GM12878 (cell line): ENCODE measurements around the gene KATNBL1. TPM values are rescaled to one million over a fixed set of nuclear protein-coding genes. Genes with fewer than 3 reads are reported as not detected.

Source experiments
- ATAC-seq: fragments of 200-7000 bp; cut with Tn5 transposase; 3 replicates; pipeline ENCODE4 v1.9.1; 2020; ENCODE audit warnings: mild to moderate bottlenecking, moderate library complexity
- BruUV-seq: library from RNA; stranded (reverse); fragments of 400-500 nt; replicated peaks from 2 replicates; lab custom pipeline; 2021; lab: Mats Ljungman, UMichigan
- CTCF ChIA-PET: fragments of 300-600 bp; sonication (Branson Sonifier 250); formaldehyde crosslinking; extraction: SDS; loops from one replicate; lab custom pipeline; 2021; ENCODE audit warnings: inconsistent platforms; lab: Yijun Ruan, JAX
- POLR2A ChIA-PET: fragments of 350-600 bp; formaldehyde crosslinking; extraction: SDS; loops from one replicate; lab custom pipeline; 2021; ENCODE audit warnings: inconsistent platforms; lab: Charles Lee
- RAD21 ChIA-PET: fragments of 300-600 bp; sonication (Branson Sonifier 250); formaldehyde crosslinking; loops from one replicate; lab custom pipeline; 2023; ENCODE audit warnings: antibody characterized with exemption; ENCODE audit not compliant: unreplicated experiment; lab: Charles Lee
- SMC1A ChIA-PET: fragments of 300-600 bp; sonication (Branson Sonifier 250); formaldehyde crosslinking; loops from one replicate; lab custom pipeline; 2023; ENCODE audit not compliant: unreplicated experiment, uncharacterized antibody; lab: Charles Lee
- DNase-seq: peaks from one replicate; pipeline ENCODE4 v3.0.0-alpha.2; 2011; ENCODE audit warnings: low read depth, low spot score
- FAIRE-seq: peaks from 3 replicates; lab custom pipeline; 2011; peaks lifted over from hg19 to GRCh38; lab: Jason Lieb, UNC
- H2AFZ ChIP-seq: 2 replicates; pipeline ENCODE4 v1.6.0; 2011; ENCODE audit warnings: low read depth, low read length, control low read depth; ENCODE audit not compliant: control insufficient read depth
- H3K27ac ChIP-seq: 2 replicates; pipeline ENCODE4 v1.5.1; 2011; ENCODE audit warnings: control low read depth; ENCODE audit not compliant: control insufficient read depth, insufficient read depth
- H3K27me3 ChIP-seq, 2 experiments: replicated peaks in 1 of 2; 2 replicates each; pipeline versions ENCODE4 v1.6.0 to v1.6.1; 2011; ENCODE audit warnings: low read length in 1 of 2; ENCODE audit not compliant: control insufficient read depth in 2 of 2, insufficient read depth in 2 of 2
- H3K36me3 ChIP-seq, 2 experiments: 2 replicates each; pipeline ENCODE4 v1.5.1; 2011; ENCODE audit warnings: low read length in 1 of 2; ENCODE audit not compliant: control insufficient read depth in 2 of 2, insufficient read depth in 2 of 2
- H3K4me1 ChIP-seq: 2 replicates; pipeline ENCODE4 v1.6.1; 2011; ENCODE audit warnings: mild to moderate bottlenecking, low read length, moderate library complexity, mixed read lengths; ENCODE audit not compliant: control insufficient read depth, insufficient read depth
- H3K4me2 ChIP-seq: 2 replicates; pipeline ENCODE4 v1.6.0; 2011; ENCODE audit warnings: control low read depth; ENCODE audit not compliant: control insufficient read depth, insufficient read depth
- H3K4me3 ChIP-seq: fragments of 200-600 bp; sonication (generic); 2 replicates; pipeline ENCODE4 v1.5.1; 2016
- H3K79me2 ChIP-seq: 2 replicates; pipeline ENCODE4 v1.6.0; 2011; ENCODE audit warnings: low read length; ENCODE audit not compliant: control insufficient read depth, insufficient read depth
- H3K9ac ChIP-seq: 2 replicates; pipeline ENCODE4 v1.8.0; 2011; ENCODE audit warnings: low read length, control low read depth, mixed read lengths; ENCODE audit not compliant: control insufficient read depth, insufficient read depth
- H3K9me3 ChIP-seq: replicated peaks from 3 replicates; pipeline ENCODE4 v1.5.1; 2011; ENCODE audit warnings: mild to moderate bottlenecking, low read length; ENCODE audit not compliant: control insufficient read depth, insufficient read depth
- H4K20me1 ChIP-seq: 2 replicates; pipeline ENCODE4 v1.6.0; 2011; ENCODE audit not compliant: control insufficient read depth, insufficient read depth
- CUX1 ChIP-seq: IDR thresholded peaks from 2 replicates; pipeline ENCODE4 v1.6.1; 2012; ENCODE audit warnings: improper control_type of control experiment, low read depth, low read length; ENCODE audit not compliant: insufficient replicate concordance
- EGR1 ChIP-seq, 2 experiments: IDR thresholded peaks; 1 replicate in 1 of 2; 2 replicates in 1 of 2; pipeline ENCODE4 v1.6.1; 2011 to 2012; ENCODE audit warnings: low read depth in 2 of 2, low read length in 2 of 2, borderline replicate concordance in 1 of 2, mild to moderate bottlenecking in 1 of 2, moderate library complexity in 1 of 2
- FOXK2 ChIP-seq: fragments of 450-650 bp; IDR thresholded peaks from 2 replicates; pipeline ENCODE4 v1.6.1; 2017; ENCODE audit warnings: mild to moderate bottlenecking, moderate library complexity
- SIN3A ChIP-seq: IDR thresholded peaks from 2 replicates; pipeline ENCODE4 v1.6.1; 2012; ENCODE audit warnings: low read depth, low read length, improper control_type of control experiment
- SP1 ChIP-seq: IDR thresholded peaks from one replicate; pipeline ENCODE4 v1.6.1; 2011; ENCODE audit warnings: low read depth, low read length
- WGBS: methylation state at CpG from one replicate; pipeline ENCODE4 v1.1.6; 2016; ENCODE audit warnings: low lambda C conversion rate; ENCODE audit not compliant: insufficient replicate concordance, insufficient coverage; ENCODE audit errors: missing lambda C conversion rate; 5-methylcytosine and 5-hydroxymethylcytosine counted together
- in situ Hi-C: fragments of 300-500 bp; cut with MboI; formaldehyde crosslinking; loops from 9 replicates; pipeline ENCODE4 v1.14.3; 2018; ENCODE audit warnings: mixed read lengths
- intact Hi-C: fragments of 100-400 bp; cut with micrococcal nuclease; formaldehyde crosslinking; loops from one replicate; pipeline ENCODE4 v1.14.2; 2022; ENCODE audit not compliant: unreplicated experiment
- polyA plus RNA-seq, 11 experiments: library from polyadenylated mRNA; depleted of rRNA in 4 of 11; unstranded in 6 of 11; stranded (reverse) in 5 of 11; fragments of >200 nt; fragmentation: Nextera tagmentation in 4 of 11; fragmentation: Illumina TruSeq in 1 of 11; extraction: Ambion mirVana in 4 of 11; extraction: Trizol in 1 of 11; gene quantifications; 1 replicate in 1 of 11; 2 replicates in 10 of 11; pipeline versions ENCODE4 v1.2.1 to v1.2.3, GENCODE V29; 2011 to 2016; ENCODE audit warnings: inconsistent platforms in 2 of 11, missing spikeins in 2 of 11, low read depth in 1 of 11
- total RNA-seq, 4 experiments: library from RNA; depleted of rRNA in 3 of 4; stranded (reverse); fragments of >200 nt in 3 of 4; fragmentation: Illumina TruSeq in 1 of 4; extraction: Trizol in 1 of 4; gene quantifications; 2 replicates each; pipeline versions ENCODE4 v1.2.1 to v1.2.3, GENCODE V29; 2013 to 2021

The KATNBL1 gene
- total and polyA plus RNA-seq, 10 of the 15 experiments (the other 5 are each of a cell fraction or from before 2014, with no cell fraction given): 7.8 to 58.8 (median 30.1) TPM

GRCh38 chr15:34099914-34100313, 110.0 kb downstream of the KATNBL1 start:
- Histone ChIP-seq H3K4me1 (0 out of 2 replicates have a peak, but pooled peaks cover 4% of the 10 kb centered on the region), H2AFZ (no peak overlapping the region), H3K9ac (no peak overlapping the region), H3K79me2 (peaks cover 55% of the 10 kb centered on the region), H3K27ac (no peak overlapping the region), H3K27me3 (no peaks in the 10 kb centered on the region), H3K36me3 (0 out of 4 replicates have a peak, but pooled peaks cover 0 to 3% of the 10 kb centered on the region in 2 experiments), H3K4me2 (peak overlapping the region; percentile 35; the same call in 1 of the 2 replicates), H3K4me3 (peak overlapping the region; percentile 92), H3K9me3 (no peaks in the 10 kb centered on the region), H4K20me1 (no peaks in the 10 kb centered on the region)
- in situ Hi-C loops (loop anchor here (5.0 kb wide), 1 partner anchor 117 kb away; no protein-coding TSS in a partner anchor), intact Hi-C loops (loop anchor here (5.0 to 10.0 kb wide), 2 partner anchors 267 to 485 kb away; partner anchors contain the start of genes GOLGA8B and LPCAT4)
- no peak for TF ChIP-seq SIN3A
- TF ChIP-seq CUX1: no peak
- TF ChIP-seq SP1: no peak
- no peak for TF ChIP-seq FOXK2
- no peak for TF ChIP-seq EGR1 (IDR thresholded peaks at IDR 0.05; ENCODE audit: borderline replicate concordance in 1 of 2, low read depth in 2 of 2, low read length in 2 of 2)
- DNase-seq (no peak), FAIRE-seq (no peak), ATAC-seq (no peak)
- ChIA-PET CTCF (interaction anchor here (0.9 to 1.1 kb wide), 5 partner anchors 10 to 488 kb away, joined by 3 to 4 read pairs (median 3); no protein-coding TSS in a partner anchor), POLR2A (interaction anchor here (0.6 to 1.2 kb wide), 4 partner anchors 12 to 125 kb away, joined by 3 read pairs; partner anchors contain the start of gene KATNBL1), SMC1A (interaction anchor here (0.7 to 1.0 kb wide), 3 partner anchors 24 to 267 kb away, joined by 3 to 6 read pairs (median 3); partner anchors contain the start of genes KATNBL1 and LPCAT4), RAD21 (interaction anchor here (1.5 kb wide), 1 partner anchor 110 kb away, joined by 5 read pairs; the partner anchor contains the start of gene KATNBL1)
- WGBS: 98% methylated on average over 5 of the region's 5 CpGs
- no TSS peak for BruUV-seq

Other genes with a start within 250 kb of the KATNBL1 start
Only the 7 nearest of the 10 such genes appear.
- 25.6 and 27.6 TPM in 2 replicates for gene EMC7, start 108.2 kb downstream of the KATNBL1 start, total RNA-seq (2014; rRNA removed)
- 30.5 and 31.6 TPM in 2 replicates for gene EMC7, start 108.2 kb downstream of the KATNBL1 start, total RNA-seq (2014; rRNA removed; fragmentation: Illumina TruSeq; extraction: Trizol)
- gene EMC7, start 108.2 kb downstream of the KATNBL1 start, total RNA-seq (2021): 39.6 and 43.3 TPM in 2 replicates
- gene EMC7, start 108.2 kb downstream of the KATNBL1 start, polyA plus RNA-seq (2011; rRNA removed): 55.5 and 67.3 TPM in 2 replicates
- 54.3 and 57.8 TPM in 2 replicates for gene EMC7, start 108.2 kb downstream of the KATNBL1 start, polyA plus RNA-seq (2014; fragmentation: Illumina TruSeq; extraction: Trizol)
- gene EMC7, start 108.2 kb downstream of the KATNBL1 start, polyA plus RNA-seq (2014; fragmentation: Nextera tagmentation; extraction: Ambion mirVana): 10 to 100 TPM; 16.5 to 49.3 TPM
- gene EMC7, start 108.2 kb downstream of the KATNBL1 start, polyA plus RNA-seq (2014; rRNA removed): 40.7 and 44.9 TPM in 2 replicates
- 10 to 100 TPM; 88.0 to 88.9 TPM for gene EMC7, start 108.2 kb downstream of the KATNBL1 start, polyA plus RNA-seq (2016; fragmentation: Nextera tagmentation; extraction: Ambion mirVana)
- 3.1 TPM in 2 replicates for gene PGBD4, start 108.0 kb downstream of the KATNBL1 start, total RNA-seq (2014; rRNA removed)
- 3.3 and 3.6 TPM in 2 replicates for gene PGBD4, start 108.0 kb downstream of the KATNBL1 start, total RNA-seq (2014; rRNA removed; fragmentation: Illumina TruSeq; extraction: Trizol)
- 2.3 and 2.4 TPM in 2 replicates for gene PGBD4, start 108.0 kb downstream of the KATNBL1 start, total RNA-seq (2021)
- 5.8 and 8.2 TPM in 2 replicates for gene PGBD4, start 108.0 kb downstream of the KATNBL1 start, polyA plus RNA-seq (2011; rRNA removed)
- 3.7 and 4.7 TPM in 2 replicates for gene PGBD4, start 108.0 kb downstream of the KATNBL1 start, polyA plus RNA-seq (2014; fragmentation: Illumina TruSeq; extraction: Trizol)
- gene PGBD4, start 108.0 kb downstream of the KATNBL1 start, polyA plus RNA-seq (2014; fragmentation: Nextera tagmentation; extraction: Ambion mirVana): 1 to 10 TPM; 1.2 to 1.6 TPM
- gene PGBD4, start 108.0 kb downstream of the KATNBL1 start, polyA plus RNA-seq (2014; rRNA removed): 2.6 and 3.7 TPM in 2 replicates
- gene PGBD4, start 108.0 kb downstream of the KATNBL1 start, polyA plus RNA-seq (2016; fragmentation: Nextera tagmentation; extraction: Ambion mirVana): 1 to 10 TPM; 1.5 TPM
- 115 and 118 TPM in 2 replicates for gene EMC4, start 14.9 kb upstream of the KATNBL1 start, total RNA-seq (2014; rRNA removed)
- 77.3 and 79.3 TPM in 2 replicates for gene EMC4, start 14.9 kb upstream of the KATNBL1 start, total RNA-seq (2014; rRNA removed; fragmentation: Illumina TruSeq; extraction: Trizol)
- gene EMC4, start 14.9 kb upstream of the KATNBL1 start, total RNA-seq (2021): 71.9 and 76.0 TPM in 2 replicates
- gene EMC4, start 14.9 kb upstream of the KATNBL1 start, polyA plus RNA-seq (2011; rRNA removed): 51.9 and 68.5 TPM in 2 replicates
- 85.6 and 93.9 TPM in 2 replicates for gene EMC4, start 14.9 kb upstream of the KATNBL1 start, polyA plus RNA-seq (2014; fragmentation: Illumina TruSeq; extraction: Trizol)
- 10 to 100 TPM; 37.0 to 63.8 TPM for gene EMC4, start 14.9 kb upstream of the KATNBL1 start, polyA plus RNA-seq (2014; fragmentation: Nextera tagmentation; extraction: Ambion mirVana)
- gene EMC4, start 14.9 kb upstream of the KATNBL1 start, polyA plus RNA-seq (2014; rRNA removed): 123 and 139 TPM in 2 replicates
- 100 to 1,000 TPM; 157 to 169 TPM for gene EMC4, start 14.9 kb upstream of the KATNBL1 start, polyA plus RNA-seq (2016; fragmentation: Nextera tagmentation; extraction: Ambion mirVana)
- 32.9 and 34.3 TPM in 2 replicates for gene SLC12A6, start 127.7 kb upstream of the KATNBL1 start, total RNA-seq (2014; rRNA removed)
- 34.2 and 34.9 TPM in 2 replicates for gene SLC12A6, start 127.7 kb upstream of the KATNBL1 start, total RNA-seq (2014; rRNA removed; fragmentation: Illumina TruSeq; extraction: Trizol)
- 33.2 and 36.3 TPM in 2 replicates for gene SLC12A6, start 127.7 kb upstream of the KATNBL1 start, total RNA-seq (2021)
- gene SLC12A6, start 127.7 kb upstream of the KATNBL1 start, polyA plus RNA-seq (2011; rRNA removed): 94.4 and 94.8 TPM in 2 replicates
- 52.3 and 61.7 TPM in 2 replicates for gene SLC12A6, start 127.7 kb upstream of the KATNBL1 start, polyA plus RNA-seq (2014; fragmentation: Illumina TruSeq; extraction: Trizol)
- 1 to 10 TPM; 4.7 to 4.8 TPM for gene SLC12A6, start 127.7 kb upstream of the KATNBL1 start, polyA plus RNA-seq (2014; fragmentation: Nextera tagmentation; extraction: Ambion mirVana)
- gene SLC12A6, start 127.7 kb upstream of the KATNBL1 start, polyA plus RNA-seq (2014; rRNA removed): 42.7 and 51.7 TPM in 2 replicates
- gene SLC12A6, start 127.7 kb upstream of the KATNBL1 start, polyA plus RNA-seq (2016; fragmentation: Nextera tagmentation; extraction: Ambion mirVana): 10 to 100 TPM; 15.2 to 16.7 TPM
- 428 and 429 TPM in 2 replicates for gene NOP10, start 133.0 kb upstream of the KATNBL1 start, total RNA-seq (2014; rRNA removed)
- 411 and 417 TPM in 2 replicates for gene NOP10, start 133.0 kb upstream of the KATNBL1 start, total RNA-seq (2014; rRNA removed; fragmentation: Illumina TruSeq; extraction: Trizol)
- gene NOP10, start 133.0 kb upstream of the KATNBL1 start, total RNA-seq (2021): 225 and 230 TPM in 2 replicates
- 441 and 556 TPM in 2 replicates for gene NOP10, start 133.0 kb upstream of the KATNBL1 start, polyA plus RNA-seq (2011; rRNA removed)
- 492 and 609 TPM in 2 replicates for gene NOP10, start 133.0 kb upstream of the KATNBL1 start, polyA plus RNA-seq (2014; fragmentation: Illumina TruSeq; extraction: Trizol)
- gene NOP10, start 133.0 kb upstream of the KATNBL1 start, polyA plus RNA-seq (2014; fragmentation: Nextera tagmentation; extraction: Ambion mirVana): 1,000 to 10,000 TPM; 1,758 to 1,778 TPM
- gene NOP10, start 133.0 kb upstream of the KATNBL1 start, polyA plus RNA-seq (2014; rRNA removed): 518 and 534 TPM in 2 replicates
- gene NOP10, start 133.0 kb upstream of the KATNBL1 start, polyA plus RNA-seq (2016; fragmentation: Nextera tagmentation; extraction: Ambion mirVana): 100 to 1,000 TPM; 590 to 634 TPM
- under 0.01 and 0.05 TPM in 2 replicates for gene NUTM1, start 133.2 kb upstream of the KATNBL1 start, total RNA-seq (2014; rRNA removed)
- gene NUTM1, start 133.2 kb upstream of the KATNBL1 start, total RNA-seq (2014; rRNA removed; fragmentation: Illumina TruSeq; extraction: Trizol): not detected in 2 replicates
- gene NUTM1, start 133.2 kb upstream of the KATNBL1 start, total RNA-seq (2021): not detected in 2 replicates
- gene NUTM1, start 133.2 kb upstream of the KATNBL1 start, polyA plus RNA-seq (2011; rRNA removed): not detected in 2 replicates
- not detected in 2 replicates for gene NUTM1, start 133.2 kb upstream of the KATNBL1 start, polyA plus RNA-seq (2014; fragmentation: Illumina TruSeq; extraction: Trizol)
- gene NUTM1, start 133.2 kb upstream of the KATNBL1 start, polyA plus RNA-seq (2014; fragmentation: Nextera tagmentation; extraction: Ambion mirVana): not detected
- gene NUTM1, start 133.2 kb upstream of the KATNBL1 start, polyA plus RNA-seq (2014; rRNA removed): 0.04 TPM in 1 of 2 replicates, not detected in the other
- gene NUTM1, start 133.2 kb upstream of the KATNBL1 start, polyA plus RNA-seq (2016; fragmentation: Nextera tagmentation; extraction: Ambion mirVana): under 1 TPM in 1 of 2 experiments, not detected in 1; 0.05 TPM
- 16.8 and 18.6 TPM in 2 replicates for gene LPCAT4, start 157.1 kb upstream of the KATNBL1 start, total RNA-seq (2014; rRNA removed)
- gene LPCAT4, start 157.1 kb upstream of the KATNBL1 start, total RNA-seq (2014; rRNA removed; fragmentation: Illumina TruSeq; extraction: Trizol): 17.3 and 18.9 TPM in 2 replicates
- gene LPCAT4, start 157.1 kb upstream of the KATNBL1 start, total RNA-seq (2021): 46.2 and 51.1 TPM in 2 replicates
- gene LPCAT4, start 157.1 kb upstream of the KATNBL1 start, polyA plus RNA-seq (2011; rRNA removed): 26.7 and 44.0 TPM in 2 replicates
- 23.9 and 38.2 TPM in 2 replicates for gene LPCAT4, start 157.1 kb upstream of the KATNBL1 start, polyA plus RNA-seq (2014; fragmentation: Illumina TruSeq; extraction: Trizol)
- gene LPCAT4, start 157.1 kb upstream of the KATNBL1 start, polyA plus RNA-seq (2014; fragmentation: Nextera tagmentation; extraction: Ambion mirVana): 10 to 100 TPM; 14.4 to 17.2 TPM
- 47.6 and 57.2 TPM in 2 replicates for gene LPCAT4, start 157.1 kb upstream of the KATNBL1 start, polyA plus RNA-seq (2014; rRNA removed)
- gene LPCAT4, start 157.1 kb upstream of the KATNBL1 start, polyA plus RNA-seq (2016; fragmentation: Nextera tagmentation; extraction: Ambion mirVana): 10 to 100 TPM; 32.4 to 33.5 TPM